ENCODE measurements around the gene FAM222A.

Gene FAM222A

GRCh38 chr12:109770104-109770860 lies 56.7 kb downstream of the FAM222A start:
- Histone ChIP-seq H3K27me3 (ENCODE audit: control insufficient read depth in 1 of 2, insufficient read depth in 2 of 2, low read length in 2 of 2) (peaks cover 2 to 10% of the 10 kb centered on the region in 2 donors), H3K4me1 (ENCODE audit: control insufficient read depth, insufficient read depth, low read length) (peaks cover 9% of the 10 kb centered on the region), H3K36me3 (ENCODE audit: control insufficient read depth in 2 of 2, insufficient read depth in 2 of 2, low read length in 2 of 2) (no peaks in the 10 kb centered on the region), H3K4me3 (ENCODE audit: low read length in 2 of 2) (no peak overlapping the region), H3K9ac (ENCODE audit: low read length in 2 of 2) (no peak overlapping the region), H3K27ac (ENCODE audit: low read length) (no peak overlapping the region), H3K9me3 (ENCODE audit: control insufficient read depth in 2 of 2, low read length in 2 of 2) (no peaks in the 10 kb centered on the region)

GRCh38 chr12:109770861-109771670 lies 57.4 kb downstream of the FAM222A start:
- Histone ChIP-seq H3K4me1 (ENCODE audit: control insufficient read depth, insufficient read depth, low read length) (peaks cover 9% of the 10 kb centered on the region), H3K27me3 (ENCODE audit: control insufficient read depth in 1 of 2, insufficient read depth in 2 of 2, low read length in 2 of 2) (peaks cover 2 to 7% of the 10 kb centered on the region in 2 donors), H3K9ac (ENCODE audit: low read length in 2 of 2) (no peak overlapping the region), H3K9me3 (ENCODE audit: control insufficient read depth in 2 of 2, low read length in 2 of 2) (no peaks in the 10 kb centered on the region), H3K36me3 (ENCODE audit: control insufficient read depth in 2 of 2, insufficient read depth in 2 of 2, low read length in 2 of 2) (no peaks in the 10 kb centered on the region), H3K4me3 (ENCODE audit: low read length in 2 of 2) (no peak overlapping the region), H3K27ac (ENCODE audit: low read length) (no peak overlapping the region)

GRCh38 chr12:109771746-109772621 lies 58.4 kb downstream of the FAM222A start:
- no peak overlapping the region for H3K9ac ChIP-seq (ENCODE audit: low read length in 2 of 2)
- H3K27ac ChIP-seq (ENCODE audit: low read length) = no peak overlapping the region
- peaks cover 9% of the 10 kb centered on the region for H3K4me1 ChIP-seq (ENCODE audit: control insufficient read depth, insufficient read depth, low read length)
- H3K36me3 ChIP-seq (ENCODE audit: control insufficient read depth in 2 of 2, insufficient read depth in 2 of 2, low read length in 2 of 2) = no peaks in the 10 kb centered on the region
- no peaks in the 10 kb centered on the region for H3K9me3 ChIP-seq (ENCODE audit: control insufficient read depth in 2 of 2, low read length in 2 of 2)
- H3K27me3 ChIP-seq (ENCODE audit: control insufficient read depth in 1 of 2, insufficient read depth in 2 of 2, low read length in 2 of 2) = peaks cover 2 to 7% of the 10 kb centered on the region in 2 donors
- no peak overlapping the region for H3K4me3 ChIP-seq (ENCODE audit: low read length in 2 of 2)

- no peaks in the 10 kb centered on the region for H3K9me3 ChIP-seq (ENCODE audit: control insufficient read depth in 2 of 2, low read length in 2 of 2)
- H3K27ac ChIP-seq (ENCODE audit: low read length) = no peak overlapping the region
- H3K27me3 ChIP-seq (ENCODE audit: control insufficient read depth in 1 of 2, insufficient read depth in 2 of 2, low read length in 2 of 2) = peaks cover 2 to 7% of the 10 kb centered on the region in 2 donors
- no peak overlapping the region for H3K9ac ChIP-seq (ENCODE audit: low read length in 2 of 2)
- H3K4me3 ChIP-seq (ENCODE audit: low read length in 2 of 2) = peak overlapping the region in 1 of 2 donors; percentile 35
- H3K36me3 ChIP-seq (ENCODE audit: control insufficient read depth in 2 of 2, insufficient read depth in 2 of 2, low read length in 2 of 2) = no peaks in the 10 kb centered on the region
- H3K4me1 ChIP-seq (ENCODE audit: control insufficient read depth, insufficient read depth, low read length) = peaks cover 9% of the 10 kb centered on the region
Measured at GRCh38 chr12:109772622-109773321, 59.1 kb downstream of the FAM222A start.

GRCh38 chr12:109773384-109774011 lies 59.9 kb downstream of the FAM222A start:
- H3K4me3 ChIP-seq (ENCODE audit: low read length in 2 of 2) = peak overlapping the region in 1 of 2 donors; percentile 35
- H3K9ac ChIP-seq (ENCODE audit: low read length in 2 of 2) = no peak overlapping the region
- no peak overlapping the region for H3K27ac ChIP-seq (ENCODE audit: low read length)

GRCh38 chr12:109775172-109775881 lies 61.7 kb downstream of the FAM222A start:
- Histone ChIP-seq H3K9me3 (ENCODE audit: control insufficient read depth in 2 of 2, low read length in 2 of 2) (peaks cover 4 to 5% of the 10 kb centered on the region in 2 donors), H3K27me3 (ENCODE audit: control insufficient read depth in 1 of 2, insufficient read depth in 2 of 2, low read length in 2 of 2) (peaks cover 2 to 7% of the 10 kb centered on the region in 2 donors), H3K27ac (ENCODE audit: low read length) (no peak overlapping the region), H3K9ac (ENCODE audit: low read length in 2 of 2) (no peak overlapping the region), H3K4me1 (ENCODE audit: control insufficient read depth, insufficient read depth, low read length) (peaks cover 9% of the 10 kb centered on the region), H3K4me3 (ENCODE audit: low read length in 2 of 2) (no peak overlapping the region), H3K36me3 (ENCODE audit: control insufficient read depth in 2 of 2, insufficient read depth in 2 of 2, low read length in 2 of 2) (no peaks in the 10 kb centered on the region)

More at GRCh38 chr12:109773384-109774011, 59.9 kb downstream of the FAM222A start:
- Histone ChIP-seq H3K4me1 (ENCODE audit: control insufficient read depth, insufficient read depth, low read length) (peaks cover 9% of the 10 kb centered on the region), H3K9me3 (ENCODE audit: control insufficient read depth in 2 of 2, low read length in 2 of 2) (no peaks in the 10 kb centered on the region), H3K36me3 (ENCODE audit: control insufficient read depth in 2 of 2, insufficient read depth in 2 of 2, low read length in 2 of 2) (no peaks in the 10 kb centered on the region), H3K27me3 (ENCODE audit: control insufficient read depth in 1 of 2, insufficient read depth in 2 of 2, low read length in 2 of 2) (peaks cover 2 to 7% of the 10 kb centered on the region in 2 donors)

GRCh38 chr12:109776624-109777023 lies 63.0 kb downstream of the FAM222A start:
- peaks cover 2 to 7% of the 10 kb centered on the region in 2 donors for H3K27me3 ChIP-seq (ENCODE audit: control insufficient read depth in 1 of 2, insufficient read depth in 2 of 2, low read length in 2 of 2)
- no peak overlapping the region for H3K27ac ChIP-seq (ENCODE audit: low read length)
- no peak overlapping the region for H3K4me3 ChIP-seq (ENCODE audit: low read length in 2 of 2)
- no peak overlapping the region for H3K9ac ChIP-seq (ENCODE audit: low read length in 2 of 2)
- peaks cover 9% of the 10 kb centered on the region for H3K4me1 ChIP-seq (ENCODE audit: control insufficient read depth, insufficient read depth, low read length)
- H3K36me3 ChIP-seq (ENCODE audit: control insufficient read depth in 2 of 2, insufficient read depth in 2 of 2, low read length in 2 of 2) = no peaks in the 10 kb centered on the region
- peaks cover 4 to 5% of the 10 kb centered on the region in 2 donors for H3K9me3 ChIP-seq (ENCODE audit: control insufficient read depth in 2 of 2, low read length in 2 of 2)

- H3K27me3 ChIP-seq (ENCODE audit: control insufficient read depth in 1 of 2, insufficient read depth in 2 of 2, low read length in 2 of 2) = peaks cover 2 to 7% of the 10 kb centered on the region in 2 donors
- H3K9ac ChIP-seq (ENCODE audit: low read length in 2 of 2) = no peak overlapping the region
- no peaks in the 10 kb centered on the region for H3K36me3 ChIP-seq (ENCODE audit: control insufficient read depth in 2 of 2, insufficient read depth in 2 of 2, low read length in 2 of 2)
- H3K27ac ChIP-seq (ENCODE audit: low read length) = no peak overlapping the region
- peaks cover 9% of the 10 kb centered on the region for H3K4me1 ChIP-seq (ENCODE audit: control insufficient read depth, insufficient read depth, low read length)
- H3K9me3 ChIP-seq (ENCODE audit: control insufficient read depth in 2 of 2, low read length in 2 of 2) = peaks cover 4 to 5% of the 10 kb centered on the region in 2 donors
- H3K4me3 ChIP-seq (ENCODE audit: low read length in 2 of 2) = no peak overlapping the region
Measured at GRCh38 chr12:109777544-109777943, 63.9 kb downstream of the FAM222A start.

GRCh38 chr12:109778684-109779083 lies 65.1 kb downstream of the FAM222A start:
- Histone ChIP-seq H3K9ac (ENCODE audit: low read length in 2 of 2) (no peak overlapping the region), H3K27ac (ENCODE audit: low read length) (no peak overlapping the region), H3K36me3 (ENCODE audit: control insufficient read depth in 2 of 2, insufficient read depth in 2 of 2, low read length in 2 of 2) (no peaks in the 10 kb centered on the region), H3K4me3 (ENCODE audit: low read length in 2 of 2) (no peak overlapping the region), H3K9me3 (ENCODE audit: control insufficient read depth in 2 of 2, low read length in 2 of 2) (peaks cover 4 to 5% of the 10 kb centered on the region in 2 donors), H3K4me1 (ENCODE audit: control insufficient read depth, insufficient read depth, low read length) (peaks cover 1% of the 10 kb centered on the region), H3K27me3 (ENCODE audit: control insufficient read depth in 1 of 2, insufficient read depth in 2 of 2, low read length in 2 of 2) (peaks cover 2 to 6% of the 10 kb centered on the region in 2 donors)
